HG03432 (cell line): Measurements from ENCODE around the gene SYNJ2.
A peak's percentile ranks its signal among the peaks of the same experiment; 100 is the strongest.

ENCODE experiments used
- ATAC-seq: cut with Tn5 transposase; IDR thresholded peaks from one replicate; pipeline ENCODE4 v1.9.1; 2021; ENCODE audit warnings: mild to moderate bottlenecking, moderate library complexity; ENCODE audit not compliant: unreplicated experiment

The SYNJ2 gene

DNA sequence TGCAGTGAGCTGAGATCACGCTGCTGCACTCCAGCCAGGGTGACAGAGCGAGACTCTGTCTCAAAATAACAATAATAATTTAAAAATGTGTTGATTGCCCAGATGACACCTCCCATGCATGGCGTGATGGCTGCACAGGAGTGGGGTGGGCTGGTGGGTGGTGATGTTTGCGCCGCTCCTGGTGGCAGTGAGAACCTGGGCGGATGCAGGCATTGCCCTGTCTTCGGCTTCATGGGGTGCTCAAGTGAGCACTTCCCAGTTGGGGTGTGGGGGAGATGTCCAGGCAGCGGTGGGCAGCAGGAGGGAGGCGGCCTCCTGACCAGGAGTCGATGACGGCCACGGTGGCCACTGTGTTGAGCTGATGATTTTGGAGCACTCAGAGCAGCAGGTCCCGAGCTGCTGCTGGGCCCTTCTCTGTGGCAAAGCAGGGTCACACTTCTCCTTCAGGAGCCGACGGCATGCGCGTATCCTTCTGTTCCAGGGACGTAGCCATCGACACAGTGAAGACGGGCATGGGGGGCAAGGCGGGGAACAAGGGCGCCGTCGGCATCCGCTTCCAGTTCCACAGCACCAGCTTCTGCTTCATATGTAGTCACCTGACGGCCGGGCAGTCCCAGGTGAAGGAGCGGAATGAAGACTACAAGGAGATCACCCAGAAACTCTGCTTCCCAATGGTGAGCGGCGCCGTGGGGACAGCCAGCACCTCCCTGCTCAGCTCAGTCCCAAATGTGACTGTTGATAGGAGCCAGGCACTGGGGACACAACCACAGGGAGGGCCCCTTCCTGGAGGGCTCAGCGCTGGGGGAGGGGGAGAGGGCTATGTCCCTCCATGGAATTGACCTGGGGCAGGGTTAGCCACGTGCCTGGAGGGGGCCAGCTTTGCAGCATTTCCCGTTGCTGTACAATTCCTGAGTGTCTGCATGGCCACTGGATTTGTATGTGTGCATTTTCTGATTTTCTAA lies 89.7 kb downstream of the SYNJ2 start:
- ATAC-seq, result no peak

DNA sequence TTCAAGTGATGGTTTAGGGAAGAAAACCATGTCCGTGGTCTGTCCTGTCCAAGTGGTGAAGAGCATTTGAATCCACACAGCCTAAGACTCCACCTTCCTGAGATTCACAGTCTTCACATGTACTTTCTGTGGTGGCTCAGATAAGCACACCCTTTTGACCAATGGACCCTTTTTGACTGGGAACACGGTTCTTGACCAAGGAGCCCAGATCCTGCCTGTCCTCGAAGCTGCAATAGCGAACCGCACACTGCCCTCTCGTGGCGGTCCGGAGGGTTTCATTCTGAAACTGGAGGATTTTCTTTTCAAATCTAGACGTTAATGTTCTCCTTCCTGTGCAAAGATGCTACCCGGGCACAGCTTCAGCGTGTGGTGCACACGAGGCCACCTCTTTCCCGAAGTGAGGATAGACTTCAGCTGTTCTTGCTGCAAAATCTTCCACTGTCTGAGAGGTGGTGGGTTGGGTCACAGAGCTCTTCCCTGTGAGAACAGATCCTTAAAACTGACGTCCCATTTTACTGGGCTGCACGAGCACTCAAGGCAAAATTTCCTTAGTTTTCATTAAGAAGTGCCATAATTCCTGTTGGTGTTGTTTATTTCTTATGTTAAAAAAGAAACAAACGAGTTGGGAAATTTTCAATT lies 90.5 kb downstream of the SYNJ2 start:
- ATAC-seq, result peak; percentile 53

GRCh38 chr6:158073776-158074175 lies 92.1 kb downstream of the SYNJ2 start:
- ATAC-seq, result no peak

GRCh38 chr6:158076548-158076947 lies 94.9 kb downstream of the SYNJ2 start:
- ATAC-seq, result no peak

GRCh38 chr6:158077676-158078075 lies 96.0 kb downstream of the SYNJ2 start:
- no peak for ATAC-seq

DNA sequence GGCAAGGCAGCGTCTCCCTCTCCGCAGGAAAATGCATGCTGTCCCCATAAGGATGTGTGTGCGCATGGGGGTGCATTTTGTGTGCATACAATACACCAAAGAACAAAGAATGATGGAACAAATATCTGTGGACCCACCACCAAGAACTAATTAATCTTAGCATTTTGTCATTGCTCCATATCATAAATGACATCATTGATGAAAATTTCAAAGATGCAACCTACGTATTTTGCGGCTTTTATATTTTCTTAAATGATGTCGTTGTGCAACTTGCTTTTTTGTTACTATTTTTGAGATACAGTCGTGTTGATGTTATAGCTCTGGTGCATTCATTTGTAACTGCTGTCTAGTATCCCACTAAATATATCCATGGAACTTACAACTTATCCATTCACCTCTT lies 96.7 kb downstream of the SYNJ2 start:
- no peak for ATAC-seq

DNA sequence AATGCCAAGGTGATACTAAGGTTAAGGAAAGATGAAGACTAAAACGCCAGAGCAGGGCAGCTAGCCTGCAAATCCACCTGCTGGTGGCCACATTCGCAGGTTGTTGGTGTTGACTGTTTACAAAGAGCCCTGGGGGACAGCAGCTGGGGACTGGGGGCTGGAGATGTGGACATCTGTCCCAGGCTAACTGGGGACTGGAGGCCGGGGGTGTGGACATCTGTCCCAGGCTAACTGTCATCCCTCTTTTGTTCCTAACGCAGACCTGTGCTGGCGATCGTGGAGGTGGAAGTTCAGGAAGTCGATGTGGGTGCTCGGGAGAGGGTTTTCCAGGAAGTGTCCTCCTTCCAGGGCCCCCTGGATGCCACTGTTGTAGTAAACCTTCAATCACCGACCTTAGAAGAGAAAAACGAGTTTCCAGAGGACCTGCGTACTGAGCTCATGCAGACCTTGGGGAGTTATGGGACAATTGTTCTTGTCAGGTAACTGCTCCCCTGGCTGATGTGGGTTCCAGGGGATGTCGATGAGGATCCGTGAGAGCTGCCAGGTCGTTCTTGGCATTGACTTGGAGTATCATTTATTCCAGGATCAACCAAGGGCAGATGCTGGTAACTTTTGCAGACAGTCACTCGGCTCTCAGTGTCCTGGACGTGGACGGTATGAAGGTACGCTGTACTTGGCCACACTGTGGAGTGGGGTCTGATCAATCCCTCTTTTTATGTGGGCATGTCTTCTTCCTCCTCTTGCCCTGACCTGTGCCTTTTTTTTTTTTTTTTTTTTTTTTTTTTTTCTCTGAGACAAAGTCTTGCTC lies 99.4 kb downstream of the SYNJ2 start:
- ATAC-seq, result no peak

- ATAC-seq, result no peak
These were observed 99.9 kb downstream of the SYNJ2 start for GRCh38 chr6:158081657-158081935.

GRCh38 chr6:158083455-158084325 lies 102.0 kb downstream of the SYNJ2 start:
- ATAC-seq, result no peak

- no peak for ATAC-seq
These were observed 103.8 kb downstream of the SYNJ2 start for GRCh38 chr6:158085261-158086053.

DNA sequence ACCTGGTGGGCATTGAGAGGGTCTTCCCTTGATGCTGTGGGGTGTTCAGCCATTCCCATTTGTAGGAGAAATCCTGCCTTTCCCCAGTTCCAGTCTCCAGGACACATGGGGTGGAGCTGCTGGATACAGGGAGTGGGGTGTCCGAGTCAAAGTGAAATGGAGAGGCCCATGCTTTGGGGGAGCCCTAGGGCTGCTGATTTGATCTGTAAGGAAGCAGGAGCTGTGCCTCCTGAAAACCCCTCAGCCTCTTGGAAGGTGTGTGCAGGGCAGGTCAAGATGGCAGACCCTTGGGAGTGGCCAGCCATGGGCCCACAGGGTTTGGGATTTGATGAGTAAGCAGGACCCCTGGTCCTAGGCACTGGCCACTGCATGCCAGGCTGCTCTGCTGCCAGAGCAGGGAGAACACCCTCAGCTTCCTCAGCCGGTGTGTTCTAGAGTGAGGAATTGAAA lies 104.4 kb downstream of the SYNJ2 start:
- ATAC-seq, result peak; percentile 75

DNA sequence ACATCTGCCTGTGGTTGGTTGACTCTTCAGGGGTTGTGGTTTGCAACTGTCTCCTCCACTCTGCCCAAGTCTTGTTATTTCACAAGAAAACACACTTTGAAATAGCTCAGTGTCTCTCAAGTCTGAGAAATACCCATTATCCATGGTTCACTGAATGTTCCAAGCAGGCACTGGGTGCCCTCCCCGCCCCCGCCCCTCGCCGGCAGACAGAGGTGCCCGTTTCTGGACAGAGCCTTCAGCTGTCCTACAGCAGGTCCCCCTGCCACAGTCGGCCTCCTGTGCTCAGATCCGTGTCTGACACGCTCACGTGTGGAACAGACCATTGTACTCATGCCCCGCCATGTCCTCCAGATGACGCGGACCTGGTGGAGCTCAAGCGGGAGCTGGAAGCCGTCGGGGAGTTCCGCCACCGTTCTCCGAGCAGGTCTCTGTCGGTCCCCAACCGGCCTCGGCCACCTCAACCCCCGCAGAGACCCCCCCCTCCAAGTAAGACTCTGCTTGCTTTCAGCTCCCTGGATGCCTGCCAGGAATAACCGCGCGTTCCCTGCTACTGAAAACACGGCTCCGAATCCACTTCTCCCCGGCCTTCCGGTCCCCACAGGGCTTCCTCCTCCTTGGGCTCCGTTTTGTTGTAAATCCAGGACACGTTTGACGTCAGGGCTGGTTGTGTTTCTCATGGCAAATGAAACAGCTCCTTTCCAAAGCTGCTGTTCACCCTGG lies 105.0 kb downstream of the SYNJ2 start:
- peak; percentile 14 for ATAC-seq

- no peak for ATAC-seq
These were observed 105.7 kb downstream of the SYNJ2 start for GRCh38 chr6:158087224-158087867.

DNA sequence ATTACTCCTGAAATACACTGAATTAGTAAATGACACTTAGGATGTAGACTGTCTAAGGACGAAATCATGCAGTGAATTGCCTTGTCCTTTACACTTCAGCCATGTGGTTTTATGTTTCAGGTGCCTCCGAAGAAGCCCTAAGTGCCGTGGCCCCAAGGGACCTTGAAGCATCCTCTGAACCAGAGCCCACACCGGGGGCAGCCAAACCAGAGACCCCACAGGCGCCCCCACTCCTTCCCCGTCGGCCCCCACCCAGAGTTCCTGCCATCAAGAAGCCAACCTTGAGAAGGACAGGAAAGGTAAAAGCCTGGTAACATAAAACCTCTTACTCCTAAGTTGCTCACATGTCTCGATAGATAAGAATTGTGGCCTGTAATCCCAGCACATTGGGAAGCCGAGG lies 111.1 kb downstream of the SYNJ2 start:
- ATAC-seq, result no peak

- no peak for ATAC-seq
These were observed 113.4 kb downstream of the SYNJ2 start for GRCh38 chr6:158095031-158095430.

GRCh38 chr6:158095671-158096070 lies 114.0 kb downstream of the SYNJ2 start:
- no peak for ATAC-seq

GRCh38 chr6:158103228-158103627 lies 121.6 kb downstream of the SYNJ2 start:
- no peak for ATAC-seq

- no peak for ATAC-seq
These were observed 123.0 kb downstream of the SYNJ2 start for GRCh38 chr6:158104696-158105095.

DNA sequence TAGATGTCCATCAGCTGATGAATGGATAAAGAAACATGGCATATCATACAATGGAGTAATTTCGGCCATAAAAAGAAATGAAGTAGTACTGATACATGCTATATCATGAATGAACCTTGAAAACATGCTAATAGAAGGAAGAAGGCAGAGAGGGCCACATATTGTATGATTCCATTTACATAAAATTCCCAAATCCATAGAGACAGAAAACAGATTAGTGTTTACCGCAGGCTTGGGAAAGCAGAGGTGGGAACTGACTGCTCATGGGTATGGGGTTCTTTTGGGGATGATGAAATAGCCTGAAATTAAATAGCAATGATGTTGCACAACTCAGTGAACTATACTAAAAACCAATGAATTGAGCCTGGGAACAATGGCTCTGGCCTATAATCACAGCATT lies 128.1 kb downstream of the SYNJ2 start:
- no peak for ATAC-seq
